Activated CD4-positive, alpha-beta T cell treated with anti-CD3 and anti-CD28 coated beads for 24 hours (primary cell): ENCODE results near the gene NDST1.
A peak's percentile ranks its signal among the peaks of the same experiment; 100 is the strongest.

Experiments
- DNase-seq, 2 donors: peaks; one replicate each; pipeline ENCODE4 v3.0.0-alpha.2; 2020; ENCODE audit warnings: low read depth in 2 of 2

The NDST1 gene

DNA sequence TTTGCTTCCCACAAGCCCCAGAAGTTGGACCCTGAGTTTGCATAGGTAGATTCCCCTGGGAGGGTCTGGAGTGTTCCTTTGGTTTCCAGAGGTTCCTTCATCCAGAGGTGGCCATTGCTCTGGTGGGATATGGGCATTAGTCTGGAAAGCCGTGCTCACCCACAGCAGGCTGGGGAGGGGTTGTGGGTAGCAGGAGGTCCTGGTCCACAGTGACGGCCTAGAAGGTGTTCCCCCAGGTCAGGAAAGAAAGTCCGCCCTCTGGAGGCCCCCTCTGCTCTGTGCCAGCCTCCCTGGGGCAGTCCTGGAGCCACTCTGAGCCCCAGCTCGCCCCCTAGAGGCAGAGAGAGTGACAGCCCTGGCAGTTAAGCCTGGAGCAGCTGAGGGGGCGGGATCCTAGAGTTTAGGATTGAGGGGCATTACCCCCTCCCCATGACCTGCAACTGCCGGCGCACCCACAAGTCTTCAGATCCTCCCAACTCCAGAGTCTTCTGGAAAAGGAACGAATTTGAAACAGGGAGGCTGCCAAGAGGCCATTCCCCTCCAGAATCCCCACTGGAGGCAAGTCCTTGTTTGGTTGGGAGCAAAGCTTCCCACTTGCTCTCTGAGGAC lies 36.8 kb downstream of the NDST1 start:
- DNase-seq = peak; percentile 44 to 54

DNA sequence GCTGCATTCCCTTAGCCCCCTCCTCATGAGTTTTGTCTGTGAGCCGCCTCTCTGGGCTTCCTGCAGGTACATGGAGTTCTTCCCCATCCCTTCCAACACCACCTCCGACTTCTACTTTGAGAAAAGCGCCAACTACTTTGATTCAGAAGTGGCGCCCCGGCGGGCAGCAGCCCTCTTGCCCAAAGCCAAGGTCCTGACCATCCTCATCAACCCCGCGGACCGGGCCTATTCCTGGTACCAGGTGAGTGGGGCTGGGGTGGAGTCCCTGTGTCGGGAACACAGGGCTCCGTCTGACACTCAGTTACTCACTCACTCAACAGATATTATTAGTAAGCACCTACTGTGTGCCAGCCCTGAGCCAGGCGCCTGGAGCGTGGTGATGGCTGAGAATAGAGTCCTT lies 37.3 kb downstream of the NDST1 start:
- no peak for DNase-seq

DNA sequence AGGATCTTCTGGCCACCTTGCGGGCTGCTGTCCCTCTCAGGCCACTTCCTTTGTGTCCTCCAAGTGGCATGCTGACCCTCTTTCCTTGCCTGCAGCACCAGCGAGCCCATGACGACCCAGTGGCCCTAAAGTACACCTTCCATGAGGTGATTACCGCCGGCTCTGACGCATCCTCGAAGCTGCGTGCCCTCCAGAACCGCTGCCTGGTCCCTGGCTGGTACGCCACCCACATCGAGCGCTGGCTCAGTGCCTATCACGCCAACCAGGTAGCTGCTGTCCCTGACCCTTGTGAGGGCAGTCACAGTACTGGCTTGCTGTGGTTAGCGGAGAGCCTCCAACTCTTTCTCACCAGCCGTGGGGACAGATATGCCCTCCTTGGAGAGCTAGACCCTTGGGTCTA lies 40.2 kb downstream of the NDST1 start:
- no peak for DNase-seq

DNA sequence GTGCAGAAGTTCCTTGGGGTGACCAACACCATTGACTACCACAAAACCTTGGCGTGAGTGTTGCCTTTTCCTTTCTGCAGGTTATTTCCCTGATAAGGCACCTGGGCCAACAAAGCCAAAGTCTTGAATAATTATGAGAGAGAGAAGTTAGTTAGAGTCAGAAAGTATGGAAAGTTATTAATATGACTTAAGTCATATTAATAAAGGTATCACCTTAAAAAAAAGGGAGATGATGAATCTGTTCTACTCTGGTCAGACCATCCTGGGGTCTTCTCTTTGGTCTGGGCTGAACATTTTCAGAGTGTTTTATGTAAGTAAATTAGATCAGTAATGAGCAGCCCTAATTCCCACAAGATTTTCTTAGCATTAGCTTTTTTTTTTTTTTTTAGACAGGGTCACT lies 41.8 kb downstream of the NDST1 start:
- DNase-seq = no peak

DNA sequence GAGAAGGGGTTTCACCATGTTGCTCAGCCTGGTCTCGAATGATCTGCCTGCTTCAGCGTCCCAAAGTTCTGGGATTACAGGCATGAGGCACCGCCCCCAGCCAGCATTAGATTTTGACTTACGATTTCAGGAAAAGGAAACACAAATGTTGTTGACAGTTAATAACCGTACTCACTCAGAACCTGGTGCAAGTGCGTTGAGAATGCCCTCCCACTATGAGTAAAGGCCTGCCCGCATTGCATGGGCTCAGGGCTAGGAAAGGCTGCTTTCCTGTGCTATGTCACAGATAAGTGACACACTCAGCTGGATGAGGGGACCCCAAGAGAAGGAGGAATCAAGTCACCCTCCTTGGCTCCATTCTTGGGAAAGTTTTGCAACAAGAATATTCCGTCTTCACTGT lies 42.4 kb downstream of the NDST1 start:
- no peak for DNase-seq

DNA sequence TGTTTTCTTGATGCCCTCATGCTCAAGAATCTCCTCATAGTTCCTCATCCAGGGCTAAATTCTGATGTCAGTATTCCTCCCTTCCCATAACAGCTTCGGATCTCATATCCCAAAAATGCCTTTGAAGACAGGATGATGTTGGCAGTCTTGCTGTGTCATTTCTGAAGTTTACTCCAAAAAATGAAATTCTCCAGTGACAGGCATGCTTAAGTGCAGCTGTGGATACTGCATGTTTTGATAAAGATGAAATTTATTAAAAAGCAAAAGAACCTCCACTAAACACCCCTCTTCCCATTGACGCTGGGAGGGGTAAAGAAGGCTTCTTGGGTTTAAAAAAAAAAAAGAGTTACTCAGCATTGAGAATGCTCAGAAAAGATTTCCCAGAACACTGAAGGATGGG lies 43.1 kb downstream of the NDST1 start:
- no peak for DNase-seq

DNA sequence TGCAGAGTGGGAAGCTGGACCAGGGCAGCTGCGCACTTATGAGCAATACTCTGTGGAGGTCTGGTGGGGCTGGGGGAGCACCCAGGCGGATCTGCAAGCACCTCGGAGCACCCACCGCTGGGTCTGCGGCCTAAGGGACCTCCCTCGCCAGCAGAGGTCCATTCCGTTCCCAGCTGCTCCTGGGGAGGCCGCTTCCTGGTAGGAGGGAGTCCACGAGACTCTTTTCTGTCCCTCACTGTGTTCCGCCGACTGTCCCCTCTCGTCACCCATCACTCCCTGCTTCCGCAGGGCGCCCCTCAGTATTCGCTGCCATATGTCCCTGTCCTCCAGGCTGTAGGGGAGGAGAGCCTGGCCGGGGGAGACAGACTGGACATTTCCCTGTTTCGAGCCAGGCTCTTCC lies 45.5 kb downstream of the NDST1 start:
- DNase-seq = no peak

DNA sequence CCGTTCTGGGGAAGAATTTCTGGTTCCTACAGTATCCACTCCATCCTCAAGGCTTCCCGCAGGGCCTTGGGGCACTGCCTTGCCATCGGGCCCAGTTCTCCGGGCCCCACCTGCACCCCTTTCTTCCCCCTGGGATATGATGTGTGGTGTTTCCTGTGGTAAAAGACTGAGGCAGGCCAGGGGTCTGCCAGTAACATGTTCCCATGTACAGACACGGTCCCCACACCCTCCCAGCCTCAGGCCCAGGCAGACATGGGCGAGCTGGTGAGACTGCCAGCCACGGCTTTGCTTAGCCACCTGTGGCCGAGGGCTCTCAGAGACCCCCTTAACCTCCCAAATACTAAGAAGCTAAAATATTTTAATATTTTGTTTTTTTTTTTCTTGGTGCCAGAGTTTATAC lies 46.0 kb downstream of the NDST1 start:
- no peak for DNase-seq

DNA sequence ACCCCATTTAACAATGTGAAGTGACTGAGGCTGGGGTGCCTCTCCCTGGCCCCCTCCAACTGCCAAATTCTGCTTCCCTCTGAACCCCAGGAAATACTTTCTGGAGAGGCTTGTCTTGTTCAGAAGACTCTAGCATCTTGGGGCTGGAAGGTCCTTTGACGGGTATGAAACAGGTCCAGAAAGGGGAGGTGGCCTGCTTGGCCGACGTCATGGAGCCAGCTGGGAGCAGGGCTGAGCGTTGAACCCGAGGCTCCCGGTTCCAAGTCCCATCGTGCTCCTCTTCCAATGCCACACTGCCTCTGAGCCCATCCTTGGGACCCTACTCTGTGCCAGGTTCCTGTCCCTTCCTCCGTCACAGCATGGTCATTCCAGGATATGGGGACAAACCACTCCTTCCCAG lies 46.9 kb downstream of the NDST1 start:
- DNase-seq = no peak

DNA sequence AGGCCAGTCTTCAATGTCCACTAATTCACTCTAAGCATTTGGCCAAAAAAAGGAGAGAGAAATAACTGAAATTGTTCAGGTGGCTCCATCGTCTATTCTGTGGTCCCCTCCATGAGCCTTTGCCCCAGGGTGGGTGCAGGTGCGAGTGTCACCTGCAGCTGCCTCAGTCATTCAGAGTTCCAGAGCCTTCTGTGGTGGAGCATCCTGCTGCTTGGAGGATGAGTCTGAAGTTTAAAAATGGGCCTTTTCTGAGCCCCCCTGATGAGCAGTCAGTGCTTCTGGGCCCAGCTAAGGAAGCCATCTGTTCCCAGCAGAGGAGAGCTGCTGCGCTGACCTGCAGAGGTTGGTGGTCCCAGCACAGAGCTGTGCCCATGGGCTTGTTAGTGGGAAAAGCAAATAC lies 48.2 kb downstream of the NDST1 start:
- DNase-seq = no peak

DNA sequence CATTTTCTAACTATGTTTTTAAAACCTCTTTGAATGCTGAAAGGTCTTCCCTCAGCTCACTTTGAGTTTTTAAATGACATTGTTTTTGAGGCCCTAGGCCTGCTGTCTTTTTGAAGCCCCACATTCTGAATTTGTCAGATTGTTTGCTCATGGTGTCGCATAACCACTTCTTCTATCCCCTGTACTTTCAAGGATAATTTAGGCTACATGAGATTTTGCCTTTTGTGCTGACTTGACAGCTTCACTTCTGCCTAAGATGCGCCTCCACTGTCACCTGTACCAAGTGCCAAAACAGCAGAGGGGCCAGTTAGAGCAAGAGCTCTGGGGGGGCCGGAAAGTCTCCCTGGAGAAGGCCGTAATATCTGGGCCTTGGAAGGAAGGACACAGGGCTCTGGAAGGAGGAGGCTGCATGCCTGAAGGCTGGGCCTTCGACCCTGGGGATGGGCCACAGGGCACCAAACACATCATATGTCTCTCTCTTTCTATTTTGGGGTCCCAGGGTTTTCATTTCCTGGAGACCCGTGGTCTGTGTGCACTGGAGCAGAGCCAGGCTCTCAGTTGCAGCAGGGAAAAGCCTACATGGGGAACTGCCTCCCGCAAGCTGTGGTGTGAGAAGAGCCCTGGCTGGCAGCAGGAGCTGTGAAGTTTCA lies 49.1 kb downstream of the NDST1 start:
- DNase-seq = no peak

DNA sequence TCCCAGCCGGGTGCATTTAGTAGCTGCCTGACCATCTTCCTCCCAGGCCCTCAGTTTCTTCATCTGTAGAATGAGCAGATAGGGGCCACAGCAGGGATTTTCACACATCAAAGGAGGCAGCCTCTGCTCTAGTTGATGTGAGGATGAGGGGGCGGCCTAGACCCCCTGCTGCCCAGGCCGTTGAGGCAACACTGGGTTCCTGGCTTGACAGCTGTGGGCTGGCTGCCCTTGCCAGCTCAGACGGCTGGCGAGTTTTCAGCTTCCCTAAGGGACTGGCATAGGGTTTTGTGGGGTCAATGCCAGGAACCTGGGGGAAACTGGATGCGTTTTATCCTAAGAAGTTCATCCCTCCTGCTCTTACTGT lies 49.6 kb downstream of the NDST1 start:
- no peak for DNase-seq

DNA sequence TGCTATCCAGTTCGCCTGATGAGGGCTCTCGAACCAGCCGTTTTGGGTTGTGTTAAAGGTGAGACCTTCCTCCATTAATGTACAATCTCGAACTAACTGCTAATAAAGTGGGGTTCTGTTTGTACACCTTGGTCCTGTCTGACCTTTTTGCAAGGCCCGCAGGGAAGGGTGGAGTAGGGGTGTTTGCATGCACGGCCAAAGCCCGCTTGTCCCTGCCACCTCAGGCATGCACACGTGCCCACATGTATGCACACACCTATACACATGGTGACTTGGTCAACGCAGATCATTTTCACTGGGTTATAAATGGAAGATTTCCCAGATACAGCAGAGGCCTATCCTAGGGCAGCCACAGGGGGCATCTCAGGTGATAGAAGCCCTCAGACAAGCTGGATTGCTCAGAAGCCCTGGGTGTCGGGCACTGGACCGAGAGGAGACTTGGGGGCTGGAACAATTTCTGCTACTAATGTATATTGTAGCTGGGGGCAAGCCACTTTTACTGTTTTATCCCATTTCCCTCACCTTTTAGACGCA lies 50.2 kb downstream of the NDST1 start:
- DNase-seq = no peak

DNA sequence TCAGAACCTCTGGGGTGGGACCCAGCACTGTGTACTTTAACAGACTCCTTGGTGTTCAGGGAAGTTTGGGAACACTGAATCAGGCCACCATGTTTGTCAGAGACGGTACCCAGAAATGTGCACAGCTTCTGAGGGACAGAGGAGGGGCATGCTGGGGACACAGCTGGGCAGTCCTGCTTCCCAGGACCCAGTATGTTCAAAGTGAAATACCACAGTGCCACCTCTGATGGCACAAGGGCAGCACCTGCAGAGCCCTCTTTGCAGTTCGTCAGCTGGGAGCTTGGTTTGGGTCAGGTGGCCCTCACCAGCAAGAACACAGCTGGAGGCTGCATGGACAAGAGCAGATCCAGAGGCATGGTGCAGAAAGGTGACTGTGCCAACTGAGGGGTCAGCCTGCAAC lies 51.2 kb downstream of the NDST1 start:
- DNase-seq = no peak

DNA sequence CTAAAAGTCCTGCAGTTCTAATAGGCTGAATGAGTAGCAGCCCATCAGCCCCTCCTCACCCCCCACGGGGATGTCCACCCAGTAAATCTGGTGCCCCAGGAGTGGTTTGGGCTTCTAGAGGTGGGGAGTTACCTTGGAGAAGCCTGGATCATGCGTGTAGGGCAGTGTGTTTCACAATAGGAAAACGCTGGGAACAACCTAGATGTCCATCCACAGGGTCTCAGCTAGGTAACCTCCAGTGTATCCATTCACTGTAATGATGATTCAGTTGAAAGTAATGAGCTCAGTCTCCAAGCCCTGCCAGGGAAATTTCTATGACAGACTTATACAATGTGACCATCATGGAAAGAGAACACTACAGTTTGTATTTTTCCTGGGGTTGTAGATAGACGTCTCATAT lies 51.8 kb downstream of the NDST1 start:
- DNase-seq = no peak

DNA sequence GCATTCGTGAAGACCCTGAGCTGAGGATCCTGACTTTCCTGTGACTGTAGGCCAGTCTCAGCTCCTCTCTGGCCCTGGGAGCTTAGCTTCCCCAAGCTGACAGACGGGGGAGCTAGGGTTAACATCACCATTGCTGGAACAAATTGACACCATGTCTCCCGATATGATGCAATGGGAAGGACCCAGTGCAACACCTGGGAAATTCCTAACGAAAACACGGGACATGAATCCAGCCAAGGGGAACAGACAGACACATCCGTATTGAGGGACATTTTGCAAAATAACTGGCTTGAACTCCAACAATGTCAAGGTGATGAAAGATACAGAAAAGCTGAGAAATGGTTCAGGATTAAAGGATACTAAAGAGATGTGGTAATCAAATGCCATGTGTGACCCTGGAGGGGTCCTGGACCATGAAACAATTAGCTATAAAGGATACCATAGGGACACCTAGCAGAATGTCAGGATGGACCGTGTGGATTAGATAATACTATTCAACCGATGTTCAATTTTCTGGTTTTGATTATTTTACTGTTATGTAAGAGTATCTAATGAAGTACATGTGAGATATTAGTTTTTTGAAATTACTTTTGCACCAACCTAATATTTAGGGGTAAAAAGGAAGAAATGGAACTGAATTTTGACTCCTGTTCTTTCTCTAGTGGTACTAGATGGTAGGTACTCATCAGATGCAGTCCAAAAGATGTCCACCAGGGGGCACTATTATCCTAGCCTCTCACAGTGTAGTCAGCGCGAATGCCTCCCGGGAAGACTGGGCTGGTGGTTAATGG lies 52.7 kb downstream of the NDST1 start:
- peak; percentile 82 to 91 for DNase-seq

DNA sequence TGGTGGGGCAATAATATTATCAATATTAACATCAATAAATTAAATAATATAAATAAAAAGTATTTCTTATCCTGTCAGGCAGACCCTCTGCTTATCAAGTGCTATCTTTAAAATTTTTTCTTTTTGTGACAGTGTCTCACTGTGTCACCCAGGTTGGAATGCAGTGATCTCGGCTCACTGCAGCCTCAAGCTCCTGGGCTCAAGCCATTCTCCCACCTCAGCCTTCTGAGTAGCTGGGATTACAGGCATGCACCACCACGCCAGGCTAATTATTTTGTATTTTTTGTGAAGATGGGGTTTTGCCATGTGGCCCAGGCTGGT lies 53.2 kb downstream of the NDST1 start:
- no peak for DNase-seq

DNA sequence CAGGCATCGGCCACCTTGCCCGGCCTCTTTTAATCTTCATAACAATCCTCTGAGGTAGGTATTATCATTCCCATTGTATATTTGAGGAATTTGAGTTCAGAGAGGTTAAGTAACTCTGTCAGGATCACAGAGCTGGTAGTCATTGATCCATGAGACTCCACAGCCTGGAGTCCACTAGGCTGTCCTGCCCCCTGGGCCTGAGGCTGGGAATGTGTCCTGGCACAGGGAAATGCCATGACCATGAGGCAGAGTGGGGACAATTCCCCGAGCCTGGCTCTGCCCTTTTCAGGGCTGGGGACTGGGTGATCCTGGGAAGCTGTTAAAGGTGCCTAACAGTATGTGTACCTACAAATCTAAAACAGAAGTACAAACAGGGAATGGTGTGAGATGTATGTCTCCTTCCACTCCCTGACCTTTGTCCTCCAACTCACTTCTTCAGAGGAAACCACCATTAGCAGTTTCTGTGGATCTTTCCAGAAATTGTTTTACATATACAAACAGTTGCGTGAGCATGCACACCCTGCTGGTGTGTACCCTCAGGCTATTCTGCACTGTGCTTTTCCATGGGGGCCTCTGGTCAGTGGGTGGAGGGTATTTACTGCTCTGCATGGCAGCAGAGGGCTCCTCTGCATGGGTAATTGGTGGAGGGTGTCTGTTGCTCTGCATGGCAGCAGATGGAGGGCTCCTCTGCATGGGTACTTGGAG lies 53.8 kb downstream of the NDST1 start:
- DNase-seq = no peak

DNA sequence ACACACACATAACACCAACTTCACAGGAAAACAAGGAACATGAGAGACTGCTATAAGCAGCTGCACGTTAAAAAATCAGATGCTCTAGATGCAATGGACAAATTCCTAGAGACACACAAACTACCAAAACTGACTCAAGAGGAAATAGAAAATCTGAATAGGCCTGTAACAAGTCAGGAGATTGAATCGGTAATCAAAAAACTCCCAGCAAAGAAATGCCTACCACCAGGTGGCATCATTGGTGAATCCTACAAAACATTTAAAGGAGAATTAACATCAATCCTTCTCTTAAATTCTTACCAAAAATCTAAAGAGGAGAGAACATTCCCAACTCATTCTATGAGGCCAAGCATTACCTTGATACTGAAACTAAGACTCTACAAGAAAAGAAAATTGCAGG lies 54.9 kb downstream of the NDST1 start:
- peak in 1 of 2 donors; percentile 14 for DNase-seq

DNA sequence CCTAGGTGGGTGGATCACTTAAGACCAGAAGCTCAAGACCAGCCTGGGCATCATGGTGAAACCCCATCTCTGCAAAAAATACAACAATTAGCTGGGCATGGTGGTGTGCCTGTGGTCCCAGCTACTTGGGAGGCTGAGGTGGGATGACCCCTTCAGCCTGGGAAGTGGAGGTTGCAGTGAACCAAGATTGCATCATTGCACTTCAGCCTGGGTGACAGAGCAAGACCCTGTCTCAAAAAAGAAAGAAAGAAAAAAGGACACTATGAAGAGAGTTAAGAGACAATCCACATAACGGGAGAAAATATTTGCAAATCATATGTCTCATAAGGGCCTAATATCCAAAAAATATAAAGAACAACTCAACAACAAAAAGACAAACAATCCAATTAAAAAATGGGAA lies 57.9 kb downstream of the NDST1 start:
- DNase-seq = no peak

DNA sequence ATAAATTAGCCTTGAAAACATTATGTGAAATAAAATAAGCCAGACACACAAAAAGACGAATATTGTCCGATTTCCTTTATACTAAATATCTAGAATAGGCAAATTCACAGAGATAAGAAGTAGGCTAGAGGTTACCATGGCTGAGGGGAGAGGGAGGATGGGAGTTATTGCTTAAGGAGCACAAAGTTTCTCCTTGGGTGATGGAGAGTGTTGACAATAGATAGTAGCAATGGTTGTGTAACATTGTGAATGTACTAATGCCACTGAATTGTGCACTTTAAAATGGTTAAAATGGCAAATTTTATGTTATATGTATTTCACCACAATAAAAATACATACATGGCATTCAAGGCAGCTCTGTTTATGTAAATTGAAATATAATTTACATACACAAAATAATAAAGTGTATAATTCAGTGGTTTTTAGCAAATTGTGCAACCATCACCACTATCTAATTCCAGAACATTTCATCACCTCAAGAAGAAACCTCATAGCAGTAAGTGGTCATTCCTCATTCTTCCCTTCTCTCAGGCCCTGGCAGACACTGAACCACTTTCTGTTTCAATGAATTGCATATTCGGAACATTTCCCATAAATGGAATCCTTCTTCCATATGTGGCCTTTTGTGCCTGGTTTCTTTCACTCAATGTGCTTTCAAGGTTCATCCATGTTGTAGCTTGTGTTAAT lies 59.2 kb downstream of the NDST1 start:
- no peak for DNase-seq

DNA sequence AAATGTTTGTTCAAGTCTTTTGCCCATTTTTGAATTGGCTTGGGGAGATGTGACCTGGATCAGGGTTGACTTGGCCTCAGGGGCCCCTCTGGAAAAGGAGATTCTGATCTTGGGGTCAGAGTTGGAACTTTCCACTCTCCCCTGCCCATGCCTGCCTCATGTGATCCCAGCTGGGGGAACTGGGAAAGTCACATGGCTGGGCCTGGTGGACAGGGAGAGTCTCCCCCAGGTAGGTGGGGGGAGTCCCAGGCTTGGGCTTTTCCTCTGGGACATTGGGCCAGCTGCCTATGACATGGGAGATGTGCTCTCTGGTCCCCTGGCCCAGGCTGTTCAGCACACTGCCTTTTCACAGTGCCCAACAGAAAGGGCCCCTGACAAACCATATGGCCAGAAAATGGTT lies 60.7 kb downstream of the NDST1 start:
- no peak for DNase-seq
